HepG2 (cell line): Measurements from ENCODE around the gene MMRN2. TPM values are rescaled to one million over a fixed set of nuclear protein-coding genes. Genes with fewer than 3 reads are reported as not detected.

Experiments
- ATAC-seq: fragments of 200-7000 bp; cut with Tn5 transposase; 3 replicates; pipeline ENCODE4 v1.9.1; 2020; ENCODE audit warnings: mild to moderate bottlenecking, moderate library complexity
- BruUV-seq: library from RNA; stranded (reverse); fragments of 400-500 nt; replicated peaks from 2 replicates; lab custom pipeline; 2021; lab: Mats Ljungman, UMichigan
- CTCF ChIA-PET: fragments of 300-600 bp; formaldehyde crosslinking; extraction: SDS; loops from one replicate; lab custom pipeline; 2021; ENCODE audit warnings: low total read pairs, inconsistent platforms, low intra/inter-chr PET ratio; lab: Yijun Ruan, JAX
- POLR2A ChIA-PET: fragments of 350-600 bp; sonication (Branson Sonifier 250); formaldehyde crosslinking; loops from one replicate; lab custom pipeline; 2020; ENCODE audit warnings: antibody characterized with exemption, inconsistent platforms; lab: Yijun Ruan, JAX
- DNase-seq: peaks from one replicate; pipeline ENCODE4 v3.0.0-alpha.2; 2015; ENCODE audit warnings: low spot score
- FAIRE-seq: peaks from 3 replicates; lab custom pipeline; 2011; peaks lifted over from hg19 to GRCh38; lab: Jason Lieb, UNC
- H2AFZ ChIP-seq: one replicate; pipeline ENCODE4 v1.6.1; 2011; ENCODE audit warnings: low read length, inconsistent platforms
- H3K27ac ChIP-seq: fragments of 300-600 bp; 3 replicates; pipeline ENCODE4 v1.8.0; 2011; ENCODE audit warnings: mixed run types, mild to moderate bottlenecking, mixed read lengths, low read length, inconsistent platforms; ENCODE audit not compliant: insufficient read depth; ENCODE audit errors: extremely low read length
- H3K27me3 ChIP-seq, 2 experiments: fragments of 200-600 bp in 1 of 2; 2 replicates in 1 of 2; 3 replicates in 1 of 2; pipeline versions ENCODE4 v1.6.0 to v1.8.0; 2011; ENCODE audit warnings: low read length in 2 of 2, mild to moderate bottlenecking in 2 of 2, moderate library complexity in 2 of 2, inconsistent platforms in 1 of 2; ENCODE audit not compliant: insufficient read depth in 2 of 2, control insufficient read depth in 1 of 2
- H3K36me3 ChIP-seq, 2 experiments: fragments of 200-600 bp in 1 of 2; replicated peaks in 1 of 2; 2 replicates in 1 of 2; 3 replicates in 1 of 2; pipeline versions ENCODE4 v1.5.1 to v1.8.0; 2011; ENCODE audit warnings: low read length in 2 of 2, inconsistent platforms in 1 of 2; ENCODE audit not compliant: insufficient read depth in 2 of 2, control insufficient read depth in 1 of 2
- H3K4me1 ChIP-seq: 2 replicates; pipeline ENCODE4 v1.5.1; 2012; ENCODE audit warnings: low read length, inconsistent platforms; ENCODE audit not compliant: insufficient read depth
- H3K4me2 ChIP-seq: 2 replicates; pipeline ENCODE4 v1.6.0; 2011; ENCODE audit warnings: low read depth, low read length, inconsistent platforms
- H3K4me3 ChIP-seq, 3 experiments: fragments of 200-600 bp in 1 of 3; sonication (generic), shearing (Covaris generic) in 1 of 3; replicated peaks in 1 of 3; 2 replicates each; pipeline ENCODE4 v1.5.1; 2011 to 2016; ENCODE audit warnings: low read length in 3 of 3, inconsistent platforms in 2 of 3, low read depth in 2 of 3, mild to moderate bottlenecking in 2 of 3, control low read depth in 1 of 3, mixed read lengths in 1 of 3; ENCODE audit not compliant: insufficient read depth in 1 of 3
- H3K79me2 ChIP-seq: one replicate; pipeline ENCODE4 v1.6.1; 2011; ENCODE audit warnings: low read length, inconsistent platforms; ENCODE audit not compliant: insufficient read depth
- H3K9ac ChIP-seq: 2 replicates; pipeline ENCODE4 v1.6.0; 2011; ENCODE audit warnings: mild to moderate bottlenecking, low read depth, low read length, inconsistent platforms; ENCODE audit not compliant: insufficient read depth
- H3K9me3 ChIP-seq: 2 replicates; pipeline ENCODE4 v1.5.1; 2012; ENCODE audit warnings: mild to moderate bottlenecking, low read length
- H4K20me1 ChIP-seq: 2 replicates; pipeline ENCODE4 v1.6.0; 2011; ENCODE audit warnings: inconsistent platforms, mild to moderate bottlenecking, low read length, moderate library complexity; ENCODE audit not compliant: insufficient read depth
- ARNT ChIP-seq: fragments of 450-650 bp; IDR thresholded peaks from 2 replicates; pipeline ENCODE4 v1.6.1; 2017
- CEBPB ChIP-seq: IDR thresholded peaks from 2 replicates; pipeline ENCODE4 v1.6.1; 2011; ENCODE audit warnings: low read depth, low read length, improper control_type of control experiment, borderline replicate concordance
- FOXC1 ChIP-seq: sonication (generic); formaldehyde crosslinking; IDR thresholded peaks from 2 replicates; pipeline ENCODE4 v1.8.0; 2022; ENCODE audit warnings: mild to moderate bottlenecking, missing genetic modification reagents, borderline replicate concordance
- MAFK ChIP-seq, 2 experiments: IDR thresholded peaks in 1 of 2; conservative IDR thresholded peaks in 1 of 2; 2 replicates each; pipeline ENCODE4 v1.6.1; 2011; ENCODE audit warnings: improper control_type of control experiment in 2 of 2, low read length in 2 of 2
- MTA1 ChIP-seq: sonication (generic); formaldehyde crosslinking; IDR thresholded peaks from 2 replicates; pipeline ENCODE4 v1.4.0; 2020; ENCODE audit warnings: missing genetic modification reagents, mild to moderate bottlenecking, borderline replicate concordance
- REPIN1 ChIP-seq: sonication (generic); formaldehyde crosslinking; IDR thresholded peaks from 2 replicates; pipeline ENCODE4 v1.8.0; 2022; ENCODE audit warnings: missing genetic modification reagents, low read depth, mild to moderate bottlenecking, borderline replicate concordance
- TCF7 ChIP-seq: sonication (generic); IDR thresholded peaks from 2 replicates; pipeline ENCODE4 v1.6.1; 2016; ENCODE audit warnings: antibody characterized with exemption, low read depth
- ZBTB25 ChIP-seq: IDR thresholded peaks from 2 replicates; pipeline ENCODE4 v1.6.1; 2018; ENCODE audit warnings: missing genetic modification reagents
- ZNF296 ChIP-seq: sonication (generic); formaldehyde crosslinking; conservative IDR thresholded peaks from 2 replicates; pipeline ENCODE4 v1.5.0; 2020; ENCODE audit warnings: mild to moderate bottlenecking, missing genetic modification reagents
- ZNF501 ChIP-seq: sonication (generic); formaldehyde crosslinking; IDR thresholded peaks from 2 replicates; pipeline ENCODE4 v1.5.1; 2020; ENCODE audit warnings: mild to moderate bottlenecking, moderate library complexity, missing genetic modification reagents
- ZSCAN22 ChIP-seq: sonication (generic); formaldehyde crosslinking; IDR thresholded peaks from 2 replicates; pipeline ENCODE4 v1.4.0; 2020; ENCODE audit warnings: mild to moderate bottlenecking, missing genetic modification reagents
- WGBS: methylation state at CpG from one replicate; pipeline ENCODE4 v1.1.6; 2017; ENCODE audit warnings: low lambda C conversion rate; 5-methylcytosine and 5-hydroxymethylcytosine counted together
- in situ Hi-C: cut with HindIII; loops from 2 replicates; pipeline ENCODE4 v1.10.0; 2017; ENCODE audit warnings: low pct_unique_long_range_greater_than_20kb; ENCODE audit not compliant: extremely low pct_ligation_motif_present
- intact Hi-C: fragments of 100-400 bp; cut with micrococcal nuclease; formaldehyde crosslinking; loops from one replicate; pipeline ENCODE4 v1.10.0; 2022; ENCODE audit not compliant: unreplicated experiment
- polyA plus RNA-seq, 8 experiments: library from polyadenylated mRNA; depleted of rRNA in 3 of 8; stranded (reverse) in 7 of 8; unstranded in 1 of 8; fragments of >200 nt; fragmentation: Illumina TruSeq in 4 of 8; extraction: Trizol in 4 of 8; gene quantifications; 2 replicates each; pipeline versions ENCODE4 v1.2.1 to v1.2.3, GENCODE V29; 2011 to 2016; ENCODE audit warnings: low read depth in 4 of 8, missing spikeins in 1 of 8, mixed read lengths in 1 of 8; ENCODE audit not compliant: insufficient read depth in 1 of 8
- total RNA-seq, 5 experiments: library from RNA; depleted of rRNA; stranded (reverse); fragments of >200 nt; fragmentation: Illumina TruSeq; extraction: Trizol; gene quantifications; 2 replicates each; pipeline ENCODE4 v1.2.3, GENCODE V29; 2016; ENCODE audit warnings: low read depth in 1 of 5
- TF ChIP-seq, protein P1 (sequence below): sonication (generic); formaldehyde crosslinking; IDR thresholded peaks from 2 replicates; pipeline ENCODE4 v1.4.0; 2020; ENCODE audit warnings: missing genetic modification reagents
- TF ChIP-seq, protein P2 (sequence below): sonication (generic); formaldehyde crosslinking; IDR thresholded peaks from 2 replicates; pipeline ENCODE4 v1.4.0; 2020; ENCODE audit warnings: missing genetic modification reagents
- TF ChIP-seq, protein P3 (sequence below): sonication (generic); formaldehyde crosslinking; IDR thresholded peaks from 2 replicates; pipeline ENCODE4 v1.5.1; 2020; ENCODE audit warnings: missing genetic modification reagents, mild to moderate bottlenecking, borderline replicate concordance

Gene MMRN2
- total and polyA plus RNA-seq, 2 of the 13 experiments (the other 11 are each of a cell fraction or from before 2014, with no cell fraction given) = 0.04 TPM; not detected in 1

GRCh38 chr10:86963341-86963919, 6.0 kb upstream of the MMRN2 start (continued):
- TF ChIP-seq ZNF501 (CRISPR knock-in tag) (no peak), MTA1 (CRISPR knock-in tag) (no peak), REPIN1 (no peak), MAFK (conservative IDR thresholded peaks at IDR 0.05 in 1 of 2, IDR thresholded peaks at IDR 0.05 in 1 of 2; ENCODE audit: low read length in 2 of 2) (no peak), FOXC1 (CRISPR knock-in tag) (no peak), ZNF296 (CRISPR knock-in tag) (no peak)
- TF ChIP-seq, protein P1, sequence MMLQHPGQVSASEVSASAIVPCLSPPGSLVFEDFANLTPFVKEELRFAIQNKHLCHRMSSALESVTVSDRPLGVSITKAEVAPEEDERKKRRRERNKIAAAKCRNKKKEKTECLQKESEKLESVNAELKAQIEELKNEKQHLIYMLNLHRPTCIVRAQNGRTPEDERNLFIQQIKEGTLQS (CRISPR knock-in tag) = no peak
- TF ChIP-seq, protein P2, sequence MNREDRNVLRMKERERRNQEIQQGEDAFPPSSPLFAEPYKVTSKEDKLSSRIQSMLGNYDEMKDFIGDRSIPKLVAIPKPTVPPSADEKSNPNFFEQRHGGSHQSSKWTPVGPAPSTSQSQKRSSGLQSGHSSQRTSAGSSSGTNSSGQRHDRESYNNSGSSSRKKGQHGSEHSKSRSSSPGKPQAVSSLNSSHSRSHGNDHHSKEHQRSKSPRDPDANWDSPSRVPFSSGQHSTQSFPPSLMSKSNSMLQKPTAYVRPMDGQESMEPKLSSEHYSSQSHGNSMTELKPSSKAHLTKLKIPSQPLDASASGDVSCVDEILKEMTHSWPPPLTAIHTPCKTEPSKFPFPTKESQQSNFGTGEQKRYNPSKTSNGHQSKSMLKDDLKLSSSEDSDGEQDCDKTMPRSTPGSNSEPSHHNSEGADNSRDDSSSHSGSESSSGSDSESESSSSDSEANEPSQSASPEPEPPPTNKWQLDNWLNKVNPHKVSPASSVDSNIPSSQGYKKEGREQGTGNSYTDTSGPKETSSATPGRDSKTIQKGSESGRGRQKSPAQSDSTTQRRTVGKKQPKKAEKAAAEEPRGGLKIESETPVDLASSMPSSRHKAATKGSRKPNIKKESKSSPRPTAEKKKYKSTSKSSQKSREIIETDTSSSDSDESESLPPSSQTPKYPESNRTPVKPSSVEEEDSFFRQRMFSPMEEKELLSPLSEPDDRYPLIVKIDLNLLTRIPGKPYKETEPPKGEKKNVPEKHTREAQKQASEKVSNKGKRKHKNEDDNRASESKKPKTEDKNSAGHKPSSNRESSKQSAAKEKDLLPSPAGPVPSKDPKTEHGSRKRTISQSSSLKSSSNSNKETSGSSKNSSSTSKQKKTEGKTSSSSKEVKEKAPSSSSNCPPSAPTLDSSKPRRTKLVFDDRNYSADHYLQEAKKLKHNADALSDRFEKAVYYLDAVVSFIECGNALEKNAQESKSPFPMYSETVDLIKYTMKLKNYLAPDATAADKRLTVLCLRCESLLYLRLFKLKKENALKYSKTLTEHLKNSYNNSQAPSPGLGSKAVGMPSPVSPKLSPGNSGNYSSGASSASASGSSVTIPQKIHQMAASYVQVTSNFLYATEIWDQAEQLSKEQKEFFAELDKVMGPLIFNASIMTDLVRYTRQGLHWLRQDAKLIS = no peak

GRCh38 chr10:86962981-86963310, 5.5 kb upstream of the MMRN2 start:
- Histone ChIP-seq H4K20me1 (no peaks in the 10 kb centered on the region), H3K4me1 (peaks cover 59% of the 10 kb centered on the region), H3K4me3 (no peak overlapping the region), H3K9me3 (no peaks in the 10 kb centered on the region), H3K4me2 (no peak overlapping the region), H3K36me3 (no peaks in the 10 kb centered on the region), H3K27me3 (peaks cover 6 to 57% of the 10 kb centered on the region in 2 experiments; a peak in 4 of 5 replicates), H3K9ac (no peak overlapping the region), H3K27ac (no peak overlapping the region), H3K79me2 (no peaks in the 10 kb centered on the region), H2AFZ (no peak overlapping the region)
- ChIA-PET CTCF (no interaction called here), POLR2A (no interaction called here)
- in situ Hi-C loops = no loop called here
- no peak for FAIRE-seq
- BruUV-seq = no TSS peak
- intact Hi-C loops = no loop called here
- DNase-seq = no peak
- no peak for ATAC-seq
- WGBS = 38% methylated on average over 5 of the region's 7 CpGs
- TF ChIP-seq CEBPB (no peak), TCF7 (no peak), ARNT (no peak), ZBTB25 (CRISPR knock-in tag) (no peak), ZSCAN22 (CRISPR knock-in tag) (no peak)
- TF ChIP-seq, protein P3, sequence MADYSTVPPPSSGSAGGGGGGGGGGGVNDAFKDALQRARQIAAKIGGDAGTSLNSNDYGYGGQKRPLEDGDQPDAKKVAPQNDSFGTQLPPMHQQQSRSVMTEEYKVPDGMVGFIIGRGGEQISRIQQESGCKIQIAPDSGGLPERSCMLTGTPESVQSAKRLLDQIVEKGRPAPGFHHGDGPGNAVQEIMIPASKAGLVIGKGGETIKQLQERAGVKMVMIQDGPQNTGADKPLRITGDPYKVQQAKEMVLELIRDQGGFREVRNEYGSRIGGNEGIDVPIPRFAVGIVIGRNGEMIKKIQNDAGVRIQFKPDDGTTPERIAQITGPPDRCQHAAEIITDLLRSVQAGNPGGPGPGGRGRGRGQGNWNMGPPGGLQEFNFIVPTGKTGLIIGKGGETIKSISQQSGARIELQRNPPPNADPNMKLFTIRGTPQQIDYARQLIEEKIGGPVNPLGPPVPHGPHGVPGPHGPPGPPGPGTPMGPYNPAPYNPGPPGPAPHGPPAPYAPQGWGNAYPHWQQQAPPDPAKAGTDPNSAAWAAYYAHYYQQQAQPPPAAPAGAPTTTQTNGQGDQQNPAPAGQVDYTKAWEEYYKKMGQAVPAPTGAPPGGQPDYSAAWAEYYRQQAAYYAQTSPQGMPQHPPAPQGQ (CRISPR knock-in tag) = no peak
